ENCODE data around the gene GCSH.

The GCSH gene

GRCh38 chr16:81070979-81071378 lies 25.2 kb downstream of the GCSH start:
- no peak for DNase-seq (ENCODE audit: low read depth)

GRCh38 chr16:81069063-81069462 lies 27.1 kb downstream of the GCSH start:
- no peak for DNase-seq (ENCODE audit: low read depth)
- no peak for TF ChIP-seq CTCF (IDR thresholded peaks at IDR 0.05; ENCODE audit: control insufficient read depth, extremely low read depth, insufficient read depth)
- H3K4me3 ChIP-seq (ENCODE audit: low read depth, low read length) = no peak overlapping the region

More at GRCh38 chr16:81070979-81071378, 25.2 kb downstream of the GCSH start:
- no peak overlapping the region for H3K4me3 ChIP-seq (ENCODE audit: low read depth, low read length)
- no peak for TF ChIP-seq CTCF (IDR thresholded peaks at IDR 0.05; ENCODE audit: control insufficient read depth, extremely low read depth, insufficient read depth)

GRCh38 chr16:81067166-81067565 lies 29.0 kb downstream of the GCSH start:
- peak; percentile 77 for DNase-seq (ENCODE audit: low read depth)
- TF ChIP-seq CTCF (IDR thresholded peaks at IDR 0.05; ENCODE audit: control insufficient read depth, extremely low read depth, insufficient read depth) = no peak
- H3K4me3 ChIP-seq (ENCODE audit: low read depth, low read length) = no peak overlapping the region

- H3K4me3 ChIP-seq (ENCODE audit: low read depth, low read length) = no peak overlapping the region
- no peak for DNase-seq (ENCODE audit: low read depth)
- no peak for TF ChIP-seq CTCF (IDR thresholded peaks at IDR 0.05; ENCODE audit: control insufficient read depth, extremely low read depth, insufficient read depth)
These were observed 29.5 kb downstream of the GCSH start for GRCh38 chr16:81066681-81067080.

- DNase-seq (ENCODE audit: low read depth) = no peak
- no peak for TF ChIP-seq CTCF (IDR thresholded peaks at IDR 0.05; ENCODE audit: control insufficient read depth, extremely low read depth, insufficient read depth)
These were observed 34.2 kb downstream of the GCSH start for GRCh38 chr16:81061871-81062608.

GRCh38 chr16:81061307-81061640 lies 34.9 kb downstream of the GCSH start:
- no peak for DNase-seq (ENCODE audit: low read depth)
- TF ChIP-seq CTCF (IDR thresholded peaks at IDR 0.05; ENCODE audit: control insufficient read depth, extremely low read depth, insufficient read depth) = no peak
- H3K4me3 ChIP-seq (ENCODE audit: low read depth, low read length) = no peak overlapping the region

More at GRCh38 chr16:81061871-81062608, 34.2 kb downstream of the GCSH start:
- H3K4me3 ChIP-seq (ENCODE audit: low read depth, low read length) = no peak overlapping the region

Measured in LNCaP clone FGC (cell line).